KOPT-K1 (cell line): Measurements from ENCODE around the gene PODXL2.
"Not testable (repeated sequence)": the region's sequence is repeated elsewhere in the genome, so short reads cannot be mapped to it uniquely, and the experiment has no call there.

Experiments used
- H3K27ac ChIP-seq: fragments of 200-600 bp; sonication (generic); 2 replicates; pipeline ENCODE4 v1.5.1; 2016; ENCODE audit warnings: antibody characterized with exemption, mild to moderate bottlenecking, low read depth, low read length; ENCODE audit not compliant: poor library complexity, severe bottlenecking
- H3K36me3 ChIP-seq: fragments of 200-600 bp; sonication (generic); 2 replicates; pipeline ENCODE4 v1.5.1; 2017; ENCODE audit warnings: antibody characterized with exemption, mild to moderate bottlenecking, low read length, moderate library complexity; ENCODE audit not compliant: insufficient read depth
- H3K9me3 ChIP-seq: fragments of 200-600 bp; sonication (generic); 2 replicates; pipeline ENCODE4 v1.5.1; 2017; ENCODE audit warnings: antibody characterized with exemption, low read length, mild to moderate bottlenecking; ENCODE audit not compliant: insufficient read depth, poor library complexity, severe bottlenecking

Gene PODXL2

DNA sequence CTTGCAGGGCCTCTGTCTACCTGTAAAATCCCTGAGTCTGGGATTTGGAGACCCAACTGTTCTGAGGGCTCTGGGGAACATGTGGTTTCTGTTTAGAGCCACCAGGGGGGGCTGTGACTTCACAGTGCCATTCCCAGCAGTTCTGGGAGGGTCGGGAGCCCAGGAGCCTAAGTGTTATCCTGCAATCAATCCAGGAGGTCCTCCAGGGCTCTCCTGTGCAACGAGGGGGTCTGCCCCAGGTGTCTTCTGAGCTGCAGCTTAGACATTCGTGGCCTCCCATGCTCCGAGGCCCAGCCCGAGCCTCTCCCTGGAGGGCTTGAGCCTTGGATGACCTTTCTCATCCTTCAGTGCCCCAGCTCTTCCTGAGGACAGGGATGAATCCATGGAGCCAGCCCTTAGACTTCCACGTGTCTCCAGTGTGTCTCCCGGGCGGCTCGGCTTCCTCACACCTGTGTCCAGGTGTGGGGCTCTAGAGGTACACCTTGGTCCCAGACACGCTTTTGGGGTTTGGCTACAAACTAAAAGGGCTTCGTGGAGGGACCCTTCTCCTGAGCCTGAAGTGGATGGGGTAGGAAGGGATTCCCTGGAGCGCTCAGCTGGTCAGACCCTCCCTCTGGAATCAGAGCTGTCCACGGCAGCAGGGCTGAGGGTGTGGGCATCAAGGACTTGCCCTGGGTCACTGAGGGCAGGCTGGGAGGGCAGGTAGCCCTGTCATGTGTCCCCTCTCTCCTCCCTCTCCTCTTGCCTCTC, 23.4 kb downstream of the PODXL2 start:
- H3K36me3 ChIP-seq, result no peaks in the 10 kb centered on the region
- no peak overlapping the region for H3K27ac ChIP-seq
- H3K9me3 ChIP-seq, result no peaks in the 10 kb centered on the region

DNA sequence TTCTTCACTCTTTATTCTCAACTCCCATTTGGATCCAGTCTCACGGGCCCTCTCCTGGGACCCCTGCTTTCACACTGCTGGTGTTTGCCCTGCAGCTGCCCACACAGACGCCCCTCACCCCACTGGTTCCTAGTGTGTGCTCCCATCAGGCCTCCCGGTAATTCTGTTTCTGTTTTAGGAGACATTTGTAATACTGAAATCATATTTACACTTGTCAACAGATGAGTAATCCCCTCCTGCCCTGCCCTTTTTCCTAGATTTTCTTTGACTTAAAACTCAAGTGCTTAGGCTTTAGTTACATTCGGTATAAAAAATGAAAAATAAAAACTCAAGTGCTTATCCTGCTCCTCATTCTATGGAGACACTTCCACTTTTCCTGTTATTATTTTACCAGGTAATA, 25.4 kb downstream of the PODXL2 start:
- Histone ChIP-seq H3K36me3 (no peaks in the 10 kb centered on the region), H3K9me3 (no peaks in the 10 kb centered on the region), H3K27ac (no peak overlapping the region)

DNA sequence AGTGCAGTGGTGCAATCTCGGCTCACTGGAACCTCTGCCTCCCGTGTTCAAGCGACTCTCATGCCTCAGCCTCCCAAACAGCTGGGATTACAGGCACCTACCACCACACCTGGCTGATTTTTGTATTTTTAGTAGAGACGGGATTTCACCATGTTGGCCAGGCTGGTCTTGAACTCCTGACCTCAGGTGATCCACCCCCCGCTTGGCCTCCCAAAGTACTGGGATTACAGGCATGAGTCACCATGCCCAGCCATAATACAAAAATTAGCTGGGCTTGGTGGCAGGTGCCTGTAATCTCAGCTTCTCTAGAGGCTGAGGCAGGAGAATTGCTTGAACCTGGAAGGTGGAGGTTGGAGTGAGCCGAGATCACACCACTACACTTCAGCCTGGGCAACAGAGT, 26.0 kb downstream of the PODXL2 start:
- H3K36me3 ChIP-seq, H3K9me3 ChIP-seq, H3K27ac ChIP-seq: not testable (repeated sequence)

DNA sequence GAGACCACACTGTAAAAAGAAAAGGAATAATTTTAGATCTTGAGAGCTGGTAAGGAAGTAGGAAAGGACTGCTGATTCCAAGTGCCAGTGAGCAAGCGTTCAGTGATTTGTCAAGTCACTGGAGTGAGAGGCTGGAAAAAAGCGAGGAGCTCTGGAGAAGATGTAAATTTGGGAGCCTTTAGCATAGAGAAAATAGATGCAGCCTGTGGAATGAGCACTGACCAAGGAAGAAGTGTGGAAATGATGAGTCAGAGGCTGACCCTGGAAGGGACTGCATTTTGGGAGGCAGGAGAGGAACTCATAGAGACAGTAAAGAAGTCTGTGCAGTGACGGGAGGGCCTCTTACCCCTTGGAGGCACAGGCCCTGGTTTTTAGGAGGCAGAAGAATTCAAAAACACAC, 26.7 kb downstream of the PODXL2 start:
- H3K9me3 ChIP-seq, result no peaks in the 10 kb centered on the region
- no peaks in the 10 kb centered on the region for H3K36me3 ChIP-seq
- no peak overlapping the region for H3K27ac ChIP-seq

DNA sequence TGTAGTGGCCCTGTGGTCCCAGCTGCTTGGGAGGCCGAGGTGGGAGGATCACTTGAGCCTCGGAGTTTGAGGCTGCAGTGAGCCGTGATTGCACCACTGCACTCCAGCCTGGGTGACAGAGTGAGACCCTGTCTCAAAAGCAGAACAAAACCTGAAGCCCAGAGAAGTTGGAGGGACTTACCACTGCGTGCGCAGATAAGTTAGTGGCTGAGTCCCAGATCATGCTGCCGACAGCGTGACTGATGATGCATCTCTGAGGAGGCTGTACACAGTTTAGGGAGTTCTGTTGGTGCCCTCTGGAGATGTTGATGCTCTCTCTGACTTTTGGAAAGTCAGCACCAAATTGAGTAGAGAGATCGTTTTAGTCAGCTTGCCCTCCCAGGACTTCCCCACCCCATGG, 27.9 kb downstream of the PODXL2 start:
- H3K9me3 ChIP-seq, result no peaks in the 10 kb centered on the region

DNA sequence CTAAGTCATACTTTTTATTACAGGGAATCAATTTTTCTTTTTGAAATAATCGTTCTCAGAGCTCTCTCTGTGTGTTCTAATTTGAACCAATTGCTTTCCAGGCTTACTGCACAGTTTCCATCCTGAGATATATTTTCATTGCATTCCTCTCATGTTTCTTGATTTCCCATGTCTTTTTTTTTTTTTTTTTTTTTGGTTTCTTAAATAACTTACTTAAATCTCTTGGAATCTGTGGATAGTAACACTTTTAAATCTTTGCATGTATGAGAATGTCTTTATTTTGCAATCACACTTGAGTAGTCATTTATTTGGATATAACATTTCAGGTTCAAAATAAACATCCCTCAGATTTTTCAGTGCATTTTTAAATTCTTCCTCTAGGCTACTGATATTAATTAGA, 29.2 kb downstream of the PODXL2 start:
- Histone ChIP-seq H3K27ac (no peak overlapping the region), H3K36me3 (no peaks in the 10 kb centered on the region), H3K9me3 (no peaks in the 10 kb centered on the region)

More for the DNA sequence above, 27.9 kb downstream of the PODXL2 start:
- Histone ChIP-seq H3K36me3 (no peaks in the 10 kb centered on the region), H3K27ac (no peak overlapping the region)

DNA sequence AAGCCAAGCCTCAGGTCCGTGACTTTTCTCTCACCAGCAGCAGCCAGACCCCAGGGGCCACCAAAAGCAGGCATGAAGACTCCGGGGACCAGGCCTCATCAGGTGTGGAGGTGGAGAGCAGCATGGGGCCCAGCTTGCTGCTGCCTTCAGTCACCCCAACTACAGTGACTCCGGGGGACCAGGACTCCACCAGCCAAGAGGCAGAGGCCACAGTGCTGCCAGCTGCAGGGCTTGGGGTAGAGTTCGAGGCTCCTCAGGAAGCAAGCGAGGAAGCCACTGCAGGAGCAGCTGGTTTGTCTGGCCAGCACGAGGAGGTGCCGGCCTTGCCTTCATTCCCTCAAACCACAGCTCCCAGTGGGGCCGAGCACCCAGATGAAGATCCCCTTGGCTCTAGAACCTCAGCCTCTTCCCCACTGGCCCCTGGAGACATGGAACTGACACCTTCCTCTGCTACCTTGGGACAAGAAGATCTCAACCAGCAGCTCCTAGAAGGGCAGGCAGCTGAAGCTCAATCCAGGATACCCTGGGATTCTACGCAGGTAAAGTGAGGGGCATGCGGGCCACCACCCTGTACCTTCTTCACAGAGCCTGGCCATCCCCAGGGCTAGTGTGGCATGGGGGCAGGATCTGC, 31.8 kb downstream of the PODXL2 start:
- Histone ChIP-seq H3K36me3 (no peaks in the 10 kb centered on the region), H3K9me3 (no peaks in the 10 kb centered on the region), H3K27ac (no peak overlapping the region)

DNA sequence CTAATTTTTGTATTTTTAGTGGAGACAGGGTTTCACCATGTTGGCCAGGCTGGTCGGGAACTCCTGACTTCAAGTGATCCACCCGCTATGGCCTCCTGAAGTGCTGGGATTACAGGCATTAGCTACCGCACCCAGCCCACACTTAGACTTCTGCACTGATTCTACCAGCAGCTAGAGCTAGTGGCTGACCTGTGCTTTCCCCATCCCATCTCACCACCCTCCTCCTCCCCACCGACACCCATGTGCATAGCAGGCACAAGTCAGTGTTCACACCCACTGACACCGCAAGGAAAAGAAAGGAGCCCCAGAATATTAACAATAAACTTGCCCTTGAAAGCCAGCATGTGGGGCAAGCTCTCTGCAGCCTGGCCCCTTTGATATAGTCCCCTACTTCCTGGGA, 32.6 kb downstream of the PODXL2 start:
- Histone ChIP-seq H3K27ac (no peak overlapping the region), H3K9me3 (no peaks in the 10 kb centered on the region), H3K36me3 (no peaks in the 10 kb centered on the region)

DNA sequence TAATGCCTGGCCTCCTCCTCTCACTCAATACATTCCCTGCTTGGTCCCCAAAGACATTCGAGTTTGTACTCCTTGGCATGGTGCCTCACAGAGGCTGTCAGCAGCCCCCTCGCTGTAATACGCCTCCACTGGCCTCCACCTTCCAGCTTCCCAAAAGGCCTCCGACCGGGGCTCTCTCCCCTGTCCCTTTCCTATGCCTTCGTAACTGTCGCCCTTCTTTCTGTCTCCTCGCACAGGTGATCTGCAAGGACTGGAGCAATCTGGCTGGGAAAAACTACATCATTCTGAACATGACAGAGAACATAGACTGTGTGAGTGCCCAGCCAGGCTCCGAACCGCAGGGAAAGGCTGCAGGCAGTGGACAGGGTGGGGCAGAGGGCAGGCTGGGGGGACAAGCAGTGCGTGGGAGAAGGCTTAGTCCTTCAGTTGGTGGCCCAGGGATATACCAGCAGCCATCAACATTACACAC, 33.0 kb downstream of the PODXL2 start:
- Histone ChIP-seq H3K27ac (no peak overlapping the region), H3K9me3 (no peaks in the 10 kb centered on the region), H3K36me3 (no peaks in the 10 kb centered on the region)

DNA sequence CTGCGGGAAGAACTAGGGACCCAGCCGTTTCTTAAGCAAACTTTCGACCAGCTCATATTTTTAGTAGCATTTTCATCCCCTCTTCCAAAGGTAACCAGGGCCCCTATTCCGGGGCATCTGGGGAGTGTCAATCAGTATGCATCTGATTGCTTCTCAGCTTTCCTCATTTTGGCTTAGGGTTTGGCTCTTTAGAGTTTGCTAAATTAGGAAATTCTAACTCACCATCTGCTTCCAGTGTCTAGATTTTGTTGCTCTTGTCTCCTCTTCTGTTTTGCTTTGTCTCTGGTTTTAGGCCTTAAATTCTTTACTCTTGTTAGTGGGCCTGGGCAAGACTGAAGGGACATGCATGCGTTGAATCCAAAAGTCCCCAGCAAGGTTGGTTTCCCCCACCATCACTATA, 34.2 kb downstream of the PODXL2 start:
- Histone ChIP-seq H3K27ac (no peak overlapping the region), H3K36me3 (no peaks in the 10 kb centered on the region), H3K9me3 (no peaks in the 10 kb centered on the region)

DNA sequence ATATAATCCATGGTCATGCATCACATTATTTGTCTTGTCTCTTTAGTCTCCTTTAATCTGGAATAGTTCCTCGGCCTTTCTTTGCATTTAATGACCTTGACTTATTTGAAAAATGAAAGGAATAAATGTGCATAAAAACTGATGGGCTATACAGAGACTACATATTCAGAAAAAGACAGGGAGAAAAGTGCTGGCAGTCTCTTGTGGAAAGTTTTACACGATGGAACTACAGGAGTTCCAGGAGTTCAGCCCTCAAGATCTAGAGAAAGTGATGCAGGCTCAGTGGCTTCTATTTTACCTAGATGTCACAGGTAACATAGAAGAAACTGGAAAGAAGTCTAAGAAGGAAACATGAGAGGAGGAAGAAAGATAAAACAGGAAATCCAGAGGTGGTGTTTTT, 36.2 kb downstream of the PODXL2 start:
- no peaks in the 10 kb centered on the region for H3K36me3 ChIP-seq

DNA sequence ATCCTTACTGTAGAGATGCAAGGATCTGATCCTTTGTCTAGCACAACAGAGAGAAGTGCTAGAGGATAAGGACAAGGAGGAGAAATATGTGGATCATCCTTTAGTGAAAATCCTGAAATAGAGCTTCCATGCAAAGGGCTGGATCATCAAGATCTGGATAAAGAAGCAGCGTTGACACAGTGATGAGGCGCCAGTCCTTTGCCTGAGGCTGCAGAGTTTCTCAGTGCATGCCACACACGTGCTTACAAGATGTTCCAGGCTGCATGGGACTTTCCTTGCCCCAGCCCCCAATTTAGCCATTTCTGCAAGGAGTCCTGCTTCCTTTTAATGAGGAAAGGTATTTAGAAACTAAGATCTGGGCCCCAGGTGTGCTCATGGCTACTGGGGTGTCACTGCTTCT, 36.6 kb downstream of the PODXL2 start:
- Histone ChIP-seq H3K36me3 (no peaks in the 10 kb centered on the region), H3K9me3 (no peaks in the 10 kb centered on the region), H3K27ac (no peak overlapping the region)

More for the DNA sequence above, 36.2 kb downstream of the PODXL2 start:
- Histone ChIP-seq H3K27ac (no peak overlapping the region), H3K9me3 (no peaks in the 10 kb centered on the region)

DNA sequence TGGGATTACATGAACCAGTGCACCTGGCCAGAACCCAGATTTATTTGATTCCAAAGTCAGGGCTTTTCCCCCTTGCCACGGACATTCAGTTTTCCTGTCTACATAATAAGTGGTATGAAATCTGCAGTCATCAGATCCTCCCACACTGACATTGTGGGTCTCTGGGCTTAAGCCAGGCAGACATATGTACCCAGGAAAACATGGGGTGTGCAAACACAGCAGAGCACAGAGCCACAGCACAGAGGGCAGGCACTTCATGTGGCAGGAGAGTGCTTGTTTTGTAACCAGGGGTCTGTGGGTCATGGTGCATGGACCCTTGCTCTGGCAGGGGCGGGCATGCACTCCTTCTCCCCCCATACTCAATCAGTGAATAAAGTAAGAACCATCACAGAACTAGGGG, 37.7 kb downstream of the PODXL2 start:
- H3K27ac ChIP-seq, result no peak overlapping the region
- H3K9me3 ChIP-seq, result no peaks in the 10 kb centered on the region
- H3K36me3 ChIP-seq, result no peaks in the 10 kb centered on the region

DNA sequence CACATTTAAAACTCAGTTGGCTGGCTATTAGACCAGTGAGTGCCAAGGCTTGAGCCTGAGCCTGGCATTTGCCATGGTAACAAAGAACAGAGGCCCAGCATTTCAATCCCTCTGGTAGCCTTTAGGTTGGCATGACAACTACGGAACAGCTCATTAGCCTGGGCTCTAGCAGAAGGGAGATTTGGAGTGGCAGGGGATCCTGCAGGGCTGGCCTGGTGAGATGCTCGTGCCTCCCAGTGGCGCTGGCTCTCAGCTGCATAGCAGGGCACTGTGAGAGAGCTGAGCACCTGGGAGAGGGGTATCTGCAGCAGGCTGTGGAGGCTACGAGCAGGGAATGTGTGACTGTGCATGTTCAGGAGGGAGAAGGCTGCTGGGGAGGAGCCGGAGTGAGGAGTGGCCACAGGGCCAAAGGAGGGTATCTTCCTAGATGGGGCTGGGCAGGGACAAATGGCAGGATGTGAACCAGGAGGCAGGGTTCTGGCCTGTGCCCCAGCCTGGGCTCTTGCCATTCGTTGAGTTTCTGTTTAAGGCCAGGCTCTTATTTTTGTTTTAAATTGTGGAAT, 38.2 kb downstream of the PODXL2 start:
- H3K36me3 ChIP-seq, result no peaks in the 10 kb centered on the region
- no peak overlapping the region for H3K27ac ChIP-seq
- H3K9me3 ChIP-seq, result no peaks in the 10 kb centered on the region

DNA sequence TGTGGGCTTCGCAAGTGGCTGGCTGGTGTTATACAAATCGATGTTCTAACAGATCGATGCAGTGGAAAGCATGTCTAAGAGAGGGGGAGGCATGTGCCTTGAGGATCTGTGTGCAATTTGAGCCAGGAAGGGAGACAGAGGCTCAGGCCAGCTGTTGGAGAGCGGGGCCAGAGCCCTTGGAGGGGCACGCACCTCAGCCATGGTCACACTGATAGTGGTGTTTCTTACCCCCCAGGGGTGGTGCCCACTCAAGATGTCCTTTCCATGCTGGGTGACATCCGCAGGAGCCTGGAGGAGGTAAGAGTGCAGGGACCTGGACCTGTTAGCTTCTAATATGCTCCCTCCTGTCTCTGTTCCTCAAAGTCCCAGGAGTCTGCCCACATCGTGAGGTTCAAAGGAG, 39.9 kb downstream of the PODXL2 start:
- H3K27ac ChIP-seq, result no peak overlapping the region

More for the DNA sequence above, 39.9 kb downstream of the PODXL2 start:
- H3K9me3 ChIP-seq, result no peaks in the 10 kb centered on the region
- no peaks in the 10 kb centered on the region for H3K36me3 ChIP-seq
